ENCODE results near the gene DUSP12. TPM values are rescaled to one million over a fixed set of nuclear protein-coding genes. Genes with fewer than 3 reads are reported as not detected.

Gene DUSP12
- total and polyA plus RNA-seq, 4 donors, result 7.9 to 18.2 (median 12.5) TPM

- Histone ChIP-seq H3K4me1 (ENCODE audit: control insufficient read depth in 4 of 4, insufficient read depth in 4 of 4, low read length in 3 of 4) (no peaks in the 10 kb centered on the region), H3K9ac (ENCODE audit: low read depth in 1 of 2, low read length in 2 of 2) (no peak overlapping the region), H3K36me3 (ENCODE audit: control insufficient read depth in 4 of 4, insufficient read depth in 3 of 4, low read depth in 1 of 4, low read length in 3 of 4) (no peaks in the 10 kb centered on the region), H3K27ac (ENCODE audit: low read depth in 1 of 2, low read length in 2 of 2) (no peak overlapping the region), H3K9me3 (ENCODE audit: control insufficient read depth in 4 of 4, low read length in 3 of 4) (no peaks in the 10 kb centered on the region), H3K27me3 (ENCODE audit: control insufficient read depth in 4 of 4, insufficient read depth in 4 of 4, low read length in 3 of 4) (no peaks in the 10 kb centered on the region), H3K4me3 (ENCODE audit: low read depth in 1 of 3, low read length in 3 of 3) (no peak overlapping the region)
- 51% methylated on average over 8 of the region's 8 CpGs for WGBS
- peak; percentile 58 for TF ChIP-seq FOXA2 (IDR thresholded peaks at IDR 0.05)
- peak in 1 of 2 donors; percentile 9 for TF ChIP-seq HNF4A (conservative IDR thresholded peaks at IDR 0.05)
- no peak for TF ChIP-seq CTCF (IDR thresholded peaks at IDR 0.05; ENCODE audit: low read depth, low read length, missing input control)
- peak; percentile 29 to 45 for TF ChIP-seq RXRA (IDR thresholded peaks at IDR 0.05)
- no peak for TF ChIP-seq EGR1 (IDR thresholded peaks at IDR 0.05; ENCODE audit: low read depth in 2 of 2)
- peak; percentile 25 for TF ChIP-seq FOXA1 (IDR thresholded peaks at IDR 0.05)
- TF ChIP-seq SP1 (IDR thresholded peaks at IDR 0.05), result peak; percentile 41
- peak; percentile 41 for DNase-seq (ENCODE audit: low spot score)
Observed at GRCh38 chr1:161702250-161702649, 47.3 kb upstream of the DUSP12 start.

DNA sequence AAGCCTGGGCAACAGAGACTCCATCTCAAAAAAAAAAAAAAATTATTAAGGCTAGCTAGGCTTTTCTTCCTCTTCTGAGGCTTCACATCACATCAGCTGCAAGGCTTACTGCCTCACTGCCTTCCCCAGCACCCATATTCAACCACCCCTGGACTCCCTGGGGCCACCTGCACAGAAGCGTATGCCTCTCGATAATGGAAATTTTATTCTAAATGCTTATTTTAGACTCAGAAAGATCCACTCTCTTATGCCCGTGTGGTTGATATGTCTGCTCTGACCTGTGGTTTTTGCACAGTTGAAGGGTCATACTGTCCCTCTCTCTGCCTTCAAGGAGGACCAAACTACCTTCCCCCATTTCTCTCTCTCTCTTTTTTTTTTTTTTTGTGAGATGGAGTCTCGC, 44.0 kb upstream of the DUSP12 start:
- Histone ChIP-seq H3K4me1 (ENCODE audit: control insufficient read depth in 4 of 4, insufficient read depth in 4 of 4, low read length in 3 of 4) (no peaks in the 10 kb centered on the region), H3K9me3 (ENCODE audit: control insufficient read depth in 4 of 4, low read length in 3 of 4) (no peaks in the 10 kb centered on the region), H3K4me3 (ENCODE audit: low read depth in 1 of 3, low read length in 3 of 3) (no peak overlapping the region), H3K9ac (ENCODE audit: low read depth in 1 of 2, low read length in 2 of 2) (no peak overlapping the region), H3K36me3 (ENCODE audit: control insufficient read depth in 4 of 4, insufficient read depth in 3 of 4, low read depth in 1 of 4, low read length in 3 of 4) (no peaks in the 10 kb centered on the region), H3K27me3 (ENCODE audit: control insufficient read depth in 4 of 4, insufficient read depth in 4 of 4, low read length in 3 of 4) (no peaks in the 10 kb centered on the region), H3K27ac (ENCODE audit: low read depth in 1 of 2, low read length in 2 of 2) (no peak overlapping the region)
- DNase-seq (ENCODE audit: low spot score), result no peak
- TF ChIP-seq HNF4A (conservative IDR thresholded peaks at IDR 0.05), result no peak
- no peak for TF ChIP-seq REST (IDR thresholded peaks at IDR 0.05)
- no peak for TF ChIP-seq ZBTB33 (IDR thresholded peaks at IDR 0.05)
- no peak for TF ChIP-seq YY1 (IDR thresholded peaks at IDR 0.05)
- TF ChIP-seq MAX (IDR thresholded peaks at IDR 0.05), result no peak
- TF ChIP-seq JUND (IDR thresholded peaks at IDR 0.05), result no peak
- TF ChIP-seq SP1 (IDR thresholded peaks at IDR 0.05), result no peak
- TF ChIP-seq CTCF (IDR thresholded peaks at IDR 0.05; ENCODE audit: low read depth, low read length, missing input control), result no peak
- TF ChIP-seq NR2F2 (IDR thresholded peaks at IDR 0.05), result no peak
- no peak for TF ChIP-seq GABPA (IDR thresholded peaks at IDR 0.05 in 1 of 2, conservative IDR thresholded peaks at IDR 0.05 in 1 of 2)
- WGBS, result 97% methylated on average over 4 of the region's 4 CpGs
